ENCODE data around the gene PTPRE.

Gene PTPRE

DNA sequence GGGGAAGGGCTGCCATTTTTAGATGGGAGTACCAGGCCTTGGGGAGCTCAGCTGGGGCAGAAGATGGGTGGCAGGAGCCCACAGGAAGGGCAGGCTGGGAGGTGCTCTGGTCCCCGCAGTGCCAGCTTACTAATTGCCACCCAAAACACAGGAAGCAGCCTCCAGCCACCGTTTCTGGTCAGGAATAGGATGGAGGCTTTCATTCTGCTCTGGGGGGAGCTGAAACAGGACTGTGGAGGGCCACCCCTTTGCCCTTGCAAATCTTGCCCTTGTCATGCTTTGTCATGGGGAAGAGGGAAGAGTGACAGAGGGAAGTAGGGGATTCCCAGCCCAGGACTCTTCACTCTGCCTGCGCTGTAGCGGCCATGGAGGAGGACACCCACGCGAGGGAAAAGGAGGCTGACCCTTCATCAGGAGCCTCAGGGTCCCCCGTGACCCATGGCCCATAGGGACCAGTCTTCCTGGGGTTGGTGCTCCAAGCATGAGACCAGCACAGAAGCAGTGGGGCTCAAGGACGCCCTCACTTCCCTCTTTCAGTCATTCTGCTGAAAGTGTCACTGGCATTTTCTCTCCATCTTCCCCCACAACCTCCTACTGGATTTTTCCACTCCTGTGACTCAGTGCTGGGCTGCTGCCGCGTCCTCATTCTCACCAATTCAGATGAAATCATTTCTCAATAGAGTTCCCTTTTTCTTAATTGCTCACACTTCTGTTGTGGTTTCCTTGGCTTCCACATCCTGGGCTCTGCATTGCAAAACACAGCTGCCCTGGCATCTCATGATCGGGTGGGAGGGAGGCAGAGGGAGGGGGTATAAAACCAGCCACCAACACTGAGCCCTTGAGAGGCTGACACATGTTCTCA is 157.4 kb downstream of the PTPRE start:
- peak; percentile 79 to 87 for DNase-seq

DNA sequence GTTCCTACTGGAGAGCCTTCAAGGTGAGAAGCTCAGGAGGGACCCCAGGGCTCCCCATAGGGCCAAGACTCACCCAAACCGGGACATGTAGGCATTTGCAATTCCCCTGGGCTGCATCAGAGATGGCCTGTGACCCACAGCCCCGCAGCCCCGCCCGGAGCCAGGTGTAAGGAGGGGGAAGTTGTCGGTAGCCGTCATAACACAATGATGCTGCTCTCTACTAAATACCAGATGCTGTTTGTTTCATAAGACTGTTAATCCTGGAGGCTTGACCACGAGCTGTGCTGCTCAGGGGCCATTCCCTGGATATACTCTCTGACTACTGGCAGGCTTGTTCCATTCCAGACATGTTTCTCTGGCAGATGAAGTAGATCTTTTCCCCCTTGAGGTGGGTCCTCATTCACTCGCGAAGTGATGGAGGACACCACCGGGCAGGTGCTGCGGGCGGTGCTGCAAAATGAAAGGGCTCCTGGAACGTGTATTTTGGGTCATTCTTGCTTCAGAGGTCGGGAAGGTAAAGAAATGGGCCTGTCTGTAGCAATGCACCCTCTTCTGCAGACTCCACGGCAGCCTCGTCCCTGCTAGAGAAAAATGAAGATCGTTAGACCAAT is 158.2 kb downstream of the PTPRE start:
- no peak for DNase-seq

DNA sequence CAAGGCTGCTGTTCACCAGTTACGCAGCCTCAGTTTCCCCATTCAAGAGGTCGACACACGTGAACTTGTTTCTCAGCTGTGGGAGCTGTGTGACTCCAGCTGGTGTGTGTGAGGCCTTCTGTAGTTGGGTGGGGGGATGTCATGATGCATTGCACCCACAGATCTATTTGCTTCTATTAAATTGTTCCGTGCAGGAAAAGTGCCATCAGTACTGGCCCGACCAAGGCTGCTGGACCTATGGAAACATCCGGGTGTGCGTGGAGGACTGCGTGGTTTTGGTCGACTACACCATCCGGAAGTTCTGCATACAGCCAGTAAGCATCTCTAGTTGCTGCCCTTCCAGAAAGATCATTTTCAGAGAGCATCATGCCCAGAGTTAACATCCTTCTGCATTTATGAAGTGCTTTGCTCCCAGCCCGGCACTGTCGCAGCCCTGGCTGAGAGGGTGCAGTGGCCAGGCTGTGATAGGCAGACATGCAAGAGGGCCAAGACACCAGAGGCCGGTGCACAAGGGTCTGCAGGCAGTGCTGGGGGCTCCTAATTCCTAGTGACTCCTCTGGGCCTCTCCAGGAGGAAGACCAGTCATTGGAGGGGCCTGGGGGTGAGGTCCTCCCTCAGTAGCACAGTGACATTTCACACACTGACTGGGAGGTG is 159.1 kb downstream of the PTPRE start:
- peak in 1 of 2 donors; percentile 11 for DNase-seq

DNA sequence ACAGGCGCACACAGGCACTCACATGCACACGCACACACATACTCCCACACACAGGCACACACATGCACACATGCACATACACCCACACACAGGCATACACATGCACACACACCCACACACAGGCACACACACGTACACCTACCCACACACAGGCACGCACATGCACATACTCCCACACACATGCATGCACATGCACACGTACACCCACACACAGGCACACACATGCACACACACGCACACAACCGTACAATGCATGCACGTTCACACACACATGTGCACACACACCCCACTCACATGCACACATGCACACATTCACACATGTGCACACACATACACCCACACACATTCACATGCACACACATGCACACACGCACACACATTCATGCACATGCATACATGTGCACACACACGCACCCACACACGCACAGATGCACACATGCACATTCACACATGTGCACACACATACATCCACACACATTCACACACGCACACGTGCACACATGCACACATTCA is 160.0 kb downstream of the PTPRE start:
- peak in 1 of 2 donors; percentile 11 for DNase-seq

DNA sequence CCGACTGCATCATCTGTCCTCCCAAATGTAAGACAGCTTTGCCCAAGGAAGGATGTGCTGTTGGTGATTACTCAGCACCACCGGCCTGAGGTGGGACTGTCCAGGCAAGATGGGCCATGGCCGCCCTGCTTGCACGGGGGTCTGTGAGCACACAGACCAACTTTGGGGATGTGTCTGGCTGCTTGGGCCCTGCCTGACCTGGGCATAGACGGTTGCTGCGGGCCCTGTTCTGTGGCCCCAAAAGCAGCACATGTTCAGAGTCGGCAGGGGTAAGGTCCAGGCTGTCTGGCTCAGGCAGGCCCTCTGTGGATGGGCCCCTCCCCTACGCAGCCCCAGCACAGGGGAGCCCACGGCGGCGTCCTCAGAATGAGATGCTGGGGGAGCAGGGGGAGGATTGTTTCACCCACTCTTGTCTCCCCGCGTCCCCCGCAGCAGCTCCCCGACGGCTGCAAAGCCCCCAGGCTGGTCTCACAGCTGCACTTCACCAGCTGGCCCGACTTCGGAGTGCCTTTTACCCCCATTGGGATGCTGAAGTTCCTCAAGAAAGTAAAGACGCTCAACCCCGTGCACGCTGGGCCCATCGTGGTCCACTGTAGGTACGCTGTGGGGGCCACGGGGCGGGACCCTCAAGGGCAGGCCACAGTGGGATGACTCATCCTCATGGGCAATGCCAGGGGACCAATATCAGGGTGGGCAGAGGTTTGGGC is 160.9 kb downstream of the PTPRE start:
- peak in 1 of 2 donors; percentile 9 for DNase-seq

DNA sequence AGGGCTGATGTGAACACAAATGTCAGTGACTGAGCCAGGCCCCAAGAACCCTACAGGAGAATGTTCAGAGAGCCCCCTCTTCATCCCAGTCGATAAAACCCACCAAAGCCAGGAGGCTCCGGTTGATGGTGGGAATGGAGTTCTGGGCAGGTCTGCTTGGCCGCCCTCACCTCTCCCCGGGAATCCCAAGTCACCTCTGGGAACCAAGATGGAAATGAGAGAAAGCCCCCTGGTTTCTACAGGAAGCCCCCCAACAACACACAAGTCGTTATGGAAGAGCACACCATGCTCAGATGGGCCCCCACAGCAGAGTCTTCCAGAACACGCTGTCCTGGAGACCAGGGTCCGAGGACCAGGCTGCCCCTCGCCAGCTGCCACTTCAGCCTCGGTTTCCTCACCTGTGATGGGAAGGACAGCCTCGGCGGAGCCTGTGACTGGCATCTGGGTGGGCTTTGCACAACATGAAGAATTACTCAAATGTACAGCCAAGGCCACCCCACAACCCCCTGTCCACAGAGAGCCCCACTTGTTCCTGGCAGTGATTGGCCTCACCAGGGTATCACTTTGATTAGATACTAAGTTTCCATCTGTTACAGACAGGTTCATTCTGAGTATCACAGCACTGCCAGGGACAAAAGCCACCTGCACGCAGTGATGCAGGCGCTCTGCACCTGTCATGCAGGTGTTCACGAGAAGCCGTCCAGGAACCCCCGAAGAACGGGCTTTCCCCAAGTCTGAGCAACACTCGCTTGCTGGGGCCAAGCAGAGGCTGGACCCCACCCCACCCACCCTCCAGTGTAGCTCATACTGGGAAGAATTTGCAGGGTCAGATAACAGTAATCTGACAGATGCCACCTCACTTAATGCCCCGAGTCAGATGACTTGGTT is 161.7 kb downstream of the PTPRE start:
- peak in 1 of 2 donors; percentile 20 for DNase-seq

DNA sequence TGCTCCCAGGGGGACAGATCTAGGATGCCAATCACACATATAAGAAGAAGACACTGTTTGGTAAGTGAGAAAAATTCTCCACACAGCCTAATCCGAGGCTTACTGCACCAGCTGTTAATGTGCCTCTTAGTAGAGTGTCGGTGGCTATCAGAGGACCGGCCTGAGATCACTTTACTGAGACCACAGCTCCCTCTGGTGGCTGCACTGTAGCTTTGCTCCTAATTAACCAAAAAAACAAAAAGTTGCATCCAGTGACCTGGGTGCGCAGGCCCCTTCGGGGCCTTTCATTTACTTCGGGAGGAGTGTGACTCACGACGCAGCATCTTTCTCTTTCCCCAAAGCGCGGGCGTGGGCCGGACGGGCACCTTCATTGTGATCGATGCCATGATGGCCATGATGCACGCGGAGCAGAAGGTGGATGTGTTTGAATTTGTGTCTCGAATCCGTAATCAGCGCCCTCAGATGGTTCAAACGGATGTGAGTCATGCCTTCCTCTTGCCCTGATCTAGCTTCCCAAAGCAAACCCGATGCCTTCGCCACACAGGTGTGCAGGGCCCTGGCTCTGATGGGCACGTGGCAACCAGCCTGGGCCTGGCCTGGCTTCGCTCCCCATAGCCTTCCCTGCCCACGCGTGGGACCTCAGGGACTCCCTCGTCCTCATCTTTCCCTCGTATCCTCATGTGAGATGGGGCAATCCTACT is 162.6 kb downstream of the PTPRE start:
- peak; percentile 80 to 85 for DNase-seq

DNA sequence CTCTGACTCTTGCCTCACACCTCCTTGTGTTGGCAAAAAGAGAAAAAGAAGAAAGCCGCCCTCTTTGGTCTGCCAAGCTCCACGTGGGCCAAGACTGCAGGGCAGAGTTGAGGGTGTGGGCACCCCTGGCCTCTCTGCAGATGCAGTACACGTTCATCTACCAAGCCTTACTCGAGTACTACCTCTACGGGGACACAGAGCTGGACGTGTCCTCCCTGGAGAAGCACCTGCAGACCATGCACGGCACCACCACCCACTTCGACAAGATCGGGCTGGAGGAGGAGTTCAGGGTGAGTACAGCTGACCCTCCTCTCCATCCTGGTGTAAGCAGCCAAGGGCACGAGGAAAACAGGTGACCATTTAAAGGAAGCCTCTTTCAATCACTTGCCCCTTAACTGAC is 163.3 kb downstream of the PTPRE start:
- peak in 1 of 2 donors; percentile 7 for DNase-seq

DNA sequence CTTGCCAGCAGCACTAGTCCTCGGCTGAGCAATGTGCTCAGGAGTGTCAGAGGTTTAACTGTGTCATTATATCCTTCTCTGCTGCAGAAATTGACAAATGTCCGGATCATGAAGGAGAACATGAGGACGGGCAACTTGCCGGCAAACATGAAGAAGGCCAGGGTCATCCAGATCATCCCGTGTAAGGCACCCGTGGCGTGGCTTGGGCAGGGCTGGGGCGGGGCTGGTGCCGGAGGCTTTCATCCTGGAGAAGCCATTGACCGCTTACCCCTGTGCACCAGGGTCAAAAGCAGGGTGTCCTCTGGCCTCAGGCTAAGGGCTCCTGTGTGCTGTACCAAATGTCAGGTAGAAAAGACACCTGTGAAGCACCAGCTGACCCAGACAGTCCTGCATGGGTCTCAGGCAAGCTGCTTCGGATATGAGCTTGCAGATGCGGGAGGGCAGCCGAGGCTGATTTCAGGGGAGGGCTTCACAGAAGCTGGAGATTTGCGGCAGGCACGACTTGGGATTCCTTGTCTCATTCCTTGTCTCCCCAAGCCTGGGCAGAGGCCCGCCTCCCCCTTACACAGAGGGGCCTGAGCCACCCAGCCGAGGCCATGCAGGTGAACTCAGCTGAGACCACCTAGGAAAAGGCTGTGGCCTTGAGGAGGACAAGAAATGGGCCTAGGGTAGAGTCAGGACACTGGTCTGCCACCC is 164.0 kb downstream of the PTPRE start:
- DNase-seq: peak in 1 of 2 donors; percentile 10

DNA sequence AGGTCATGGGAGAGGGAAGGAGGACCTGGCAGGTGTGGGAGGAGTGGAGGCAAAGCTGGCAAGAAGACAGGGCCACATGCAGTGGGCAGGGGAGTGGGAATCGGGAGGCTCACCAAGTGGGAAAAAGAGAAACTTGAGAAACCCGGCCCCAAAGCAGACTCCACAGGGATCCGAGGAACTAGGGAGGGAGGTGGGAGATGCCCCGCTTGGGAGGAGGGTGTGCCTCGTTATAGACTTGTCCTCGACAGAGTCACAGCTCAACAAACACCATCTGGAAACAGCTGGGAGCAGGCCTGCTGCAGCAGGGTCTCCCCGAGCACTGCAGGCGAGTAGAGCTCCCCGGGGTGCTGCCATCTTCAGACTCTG is 164.5 kb downstream of the PTPRE start:
- no peak for DNase-seq

DNA sequence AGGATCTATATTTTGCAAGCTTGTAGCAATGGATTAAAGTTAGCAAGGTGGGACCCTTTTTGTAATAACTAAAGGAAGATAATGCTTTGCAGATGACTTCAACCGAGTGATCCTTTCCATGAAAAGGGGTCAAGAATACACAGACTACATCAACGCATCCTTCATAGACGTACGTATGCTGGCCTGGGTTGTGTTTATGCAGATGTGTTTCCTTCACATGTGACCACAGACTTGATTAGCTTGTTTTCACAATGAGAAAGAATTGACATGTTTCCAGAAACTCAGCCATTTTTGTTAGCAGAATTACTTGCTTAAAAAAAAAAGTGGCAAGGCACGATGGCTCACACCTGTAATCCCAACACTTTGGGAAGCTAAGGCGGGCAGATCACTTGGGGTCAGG is 165.1 kb downstream of the PTPRE start:
- no peak for DNase-seq

DNA sequence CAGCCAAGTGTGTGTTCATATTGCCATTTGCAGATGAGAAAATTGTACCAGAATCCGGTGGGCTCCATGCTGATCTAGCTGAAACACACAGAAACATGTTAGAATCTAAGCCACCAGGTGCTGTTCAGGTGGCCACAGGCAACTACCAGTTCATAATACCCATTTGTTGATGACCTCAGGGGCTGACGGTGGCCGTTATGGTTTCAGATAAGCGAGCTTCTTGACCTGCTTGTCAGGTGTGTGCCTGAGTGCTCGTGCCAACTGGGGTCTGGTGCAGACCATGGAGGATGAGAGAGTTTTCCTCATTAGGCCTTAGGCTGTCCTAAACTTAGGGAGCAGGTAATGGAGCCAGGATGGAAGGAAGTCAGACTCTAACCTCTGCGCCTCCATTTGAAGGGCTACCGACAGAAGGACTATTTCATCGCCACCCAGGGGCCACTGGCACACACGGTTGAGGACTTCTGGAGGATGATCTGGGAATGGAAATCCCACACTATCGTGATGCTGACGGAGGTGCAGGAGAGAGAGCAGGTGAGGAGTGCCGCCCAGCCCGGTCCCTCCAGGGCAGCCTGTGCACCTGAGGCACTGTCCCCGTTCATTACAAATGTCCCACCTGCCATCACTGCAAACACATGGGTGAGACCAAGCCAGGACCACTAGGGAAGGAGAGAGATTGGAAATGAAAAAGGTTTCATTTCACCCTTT is 166.2 kb downstream of the PTPRE start:
- DNase-seq: peak in 1 of 2 donors; percentile 10

DNA sequence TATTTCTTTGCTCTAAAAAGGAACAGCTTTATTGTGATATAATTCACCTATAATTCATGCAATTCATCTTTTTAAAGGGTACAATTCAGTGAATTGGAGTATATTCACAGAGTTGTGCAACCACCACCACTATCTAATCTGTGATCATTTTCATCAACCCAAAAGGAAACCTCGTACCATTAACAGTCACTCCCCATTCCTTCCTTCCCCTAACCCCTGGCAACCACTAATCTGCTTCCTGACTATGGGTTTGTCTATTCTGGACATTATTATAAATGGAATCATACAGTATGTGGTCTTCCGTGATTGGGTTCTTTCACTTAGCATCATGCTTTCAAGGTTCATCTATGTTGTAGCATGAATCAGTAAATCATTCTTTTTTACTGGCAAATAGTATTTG is 167.0 kb downstream of the PTPRE start:
- no peak for DNase-seq

DNA sequence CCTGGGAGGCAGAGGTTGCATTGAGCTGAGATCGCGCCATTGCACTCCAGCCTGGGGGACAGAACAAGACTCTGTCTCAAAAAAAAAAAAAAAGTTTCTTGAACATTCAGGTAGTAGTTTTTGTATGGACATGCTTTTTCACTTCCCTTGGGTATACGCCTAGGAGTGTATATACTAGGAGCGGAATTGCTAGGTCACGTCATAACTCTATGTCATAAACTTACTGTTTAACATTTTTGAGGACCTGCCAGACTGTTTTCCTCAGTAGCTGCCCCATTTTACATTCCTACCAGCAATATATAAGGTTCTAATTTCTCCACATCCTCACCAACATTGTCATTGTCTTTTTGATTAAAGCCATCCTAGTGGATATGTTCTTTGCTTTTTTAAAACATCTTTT is 167.7 kb downstream of the PTPRE start:
- no peak for DNase-seq

DNA sequence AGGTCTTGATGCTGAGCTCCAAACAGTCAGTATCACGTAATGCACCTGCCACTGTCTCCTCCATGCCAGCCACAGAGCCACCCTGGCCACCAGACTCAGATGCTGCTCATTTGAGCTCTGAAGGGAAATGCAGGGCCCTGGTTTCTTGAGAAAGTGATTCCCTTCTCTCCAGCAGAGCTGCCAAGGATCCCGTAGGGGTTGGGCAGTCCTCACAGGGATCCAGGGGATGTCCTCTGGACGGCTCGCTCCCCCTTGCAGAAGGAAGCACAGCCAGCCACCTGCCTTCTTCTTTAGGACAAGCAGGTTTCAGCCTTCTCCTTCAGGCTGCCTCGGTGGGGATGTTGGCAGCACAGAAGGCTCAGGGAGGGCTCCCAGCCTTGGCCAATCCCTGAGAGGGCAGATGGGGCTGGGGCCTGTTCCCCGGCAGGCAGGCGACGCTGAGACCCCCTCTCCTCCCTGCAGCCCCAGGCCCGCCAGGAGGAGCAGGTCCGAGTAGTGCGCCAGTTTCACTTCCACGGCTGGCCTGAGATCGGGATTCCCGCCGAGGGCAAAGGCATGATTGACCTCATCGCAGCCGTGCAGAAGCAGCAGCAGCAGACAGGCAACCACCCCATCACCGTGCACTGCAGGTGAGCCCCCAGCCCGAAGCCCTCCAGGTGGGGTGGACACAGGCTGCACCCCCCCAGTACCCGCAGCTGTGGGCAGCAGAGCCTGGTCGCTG is 170.4 kb downstream of the PTPRE start:
- peak in 1 of 2 donors; percentile 9 for DNase-seq

DNA sequence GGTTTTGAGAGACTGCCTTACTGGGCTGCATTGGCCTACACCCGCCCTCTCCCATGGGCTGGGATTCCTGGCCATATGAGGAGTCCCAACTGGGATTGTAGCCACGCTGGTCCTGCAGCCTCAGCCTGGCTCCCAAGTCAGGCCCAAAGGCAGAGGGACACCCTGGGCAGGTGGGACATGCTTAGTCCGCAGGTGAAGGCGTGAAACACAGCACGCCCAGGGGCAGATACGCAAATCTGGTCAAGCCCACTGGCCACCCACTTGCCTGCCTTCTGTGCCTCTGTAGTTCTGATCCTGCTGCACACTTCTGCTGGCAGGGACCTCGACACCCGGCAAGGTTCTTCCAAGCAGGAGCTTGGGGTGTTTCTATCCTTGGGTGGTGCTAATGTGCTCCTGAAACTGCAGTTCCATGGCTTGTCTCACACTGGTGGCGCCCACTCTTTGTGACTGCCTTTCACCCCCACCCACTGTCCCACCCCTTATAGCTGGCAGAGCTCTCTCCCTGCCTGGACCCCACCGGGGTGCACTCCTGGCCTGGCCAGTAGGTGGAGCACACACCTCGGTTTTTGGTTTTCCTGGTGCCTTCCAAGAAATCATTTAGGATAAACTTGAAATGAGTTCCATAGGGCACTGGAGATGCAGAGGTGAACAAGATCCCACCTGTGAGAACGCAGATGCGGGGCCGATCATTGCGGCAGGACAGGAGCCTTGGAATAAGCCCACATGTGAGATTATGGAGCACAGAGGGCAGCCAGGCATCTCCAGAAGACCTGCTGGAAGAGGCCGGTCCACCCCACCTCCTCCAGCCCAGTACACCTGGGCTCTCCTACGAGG is 171.4 kb downstream of the PTPRE start:
- peak; percentile 45 to 49 for DNase-seq

DNA sequence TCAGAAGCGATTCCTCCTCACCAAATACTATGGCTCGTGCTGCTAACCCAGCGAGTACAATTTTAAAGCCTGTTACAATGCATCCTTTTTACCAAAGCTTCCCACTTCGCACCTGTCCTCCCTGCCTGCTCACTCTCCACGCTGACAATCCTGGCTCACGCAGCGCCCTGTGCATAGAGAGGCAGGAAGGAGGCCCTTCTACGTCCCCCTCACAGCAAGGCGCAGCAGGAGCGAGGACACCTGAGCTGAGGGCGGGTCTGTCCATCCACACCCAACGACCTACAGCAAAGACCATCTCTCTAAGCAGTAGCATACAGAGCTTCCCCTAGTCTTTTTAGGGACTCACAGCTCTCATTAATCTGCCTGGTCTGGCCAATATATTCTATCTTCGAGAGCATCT is 173.3 kb downstream of the PTPRE start:
- peak in 1 of 2 donors; percentile 4 for DNase-seq

DNA sequence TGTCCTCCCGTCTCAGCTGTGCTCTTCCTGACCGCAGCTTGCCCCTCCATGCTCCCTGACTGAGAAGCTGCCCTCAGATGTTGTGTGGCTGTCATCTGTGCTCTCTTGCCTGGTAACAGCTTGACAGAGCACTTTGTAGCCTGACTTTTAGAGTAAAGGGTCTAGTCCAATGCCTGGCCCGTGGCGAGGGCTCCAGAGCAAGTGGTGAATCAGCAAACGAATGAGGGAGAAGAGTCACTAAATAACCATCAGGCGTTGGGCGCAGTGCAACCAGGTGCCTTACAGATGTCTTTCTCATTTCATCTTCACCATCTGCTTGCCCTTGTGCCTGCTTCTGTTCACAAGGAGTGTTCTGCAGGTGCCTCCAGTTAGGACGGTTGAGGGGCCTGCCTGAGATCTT is 173.7 kb downstream of the PTPRE start:
- peak in 1 of 2 donors; percentile 7 for DNase-seq
